Activated CD4-positive, alpha-beta T cell treated with anti-CD3 and anti-CD28 coated beads, Interleukin-2, amount 10 ng/mL, durations not matched to agents 7 days and 5 days (primary cell): ENCODE results near the gene ENTR1. TPM values are rescaled to one million over a fixed set of nuclear protein-coding genes. Genes with fewer than 3 reads are reported as not detected.

Source experiments
- CTCF ChIA-PET: fragments of 350-600 bp; sonication (Branson Sonifier 250); formaldehyde crosslinking; loops from one replicate; lab custom pipeline; 2021; ENCODE audit warnings: antibody characterized with exemption; lab: Charles Lee
- POLR2A ChIA-PET: fragments of 350-600 bp; sonication (Branson Sonifier 250); formaldehyde crosslinking; loops from one replicate; lab custom pipeline; 2021; ENCODE audit warnings: antibody characterized with exemption; lab: Charles Lee
- DNase-seq: peaks from one replicate; pipeline ENCODE4 v3.0.0-alpha.2; 2020
- H3K27ac Mint-ChIP-seq: one replicate; pipeline ENCODE4 v1.8.0; 2021; ENCODE audit warnings: mild to moderate bottlenecking, moderate library complexity, mixed read lengths
- H3K27me3 Mint-ChIP-seq: one replicate; pipeline ENCODE4 v1.8.0; 2021; ENCODE audit warnings: mixed read lengths
- H3K36me3 Mint-ChIP-seq: one replicate; pipeline ENCODE4 v1.8.0; 2021; ENCODE audit warnings: low read depth, mixed read lengths
- H3K4me1 Mint-ChIP-seq: one replicate; pipeline ENCODE4 v1.8.0; 2021; ENCODE audit warnings: mixed read lengths
- H3K4me3 Mint-ChIP-seq: one replicate; pipeline ENCODE4 v1.8.0; 2021; ENCODE audit warnings: mild to moderate bottlenecking, moderate library complexity, mixed read lengths
- H3K9me3 Mint-ChIP-seq: one replicate; pipeline ENCODE4 v1.8.0; 2021; ENCODE audit warnings: mixed read lengths
- total RNA-seq, 2 experiments: library from RNA; stranded (reverse); gene quantifications; one replicate each; pipeline ENCODE4 v1.2.3, GENCODE V29; 2021

ENTR1 gene
- total RNA-seq, 2 experiments from 2014 or later: 59.2 to 62.3 TPM

- DNase-seq: no peak
- ChIA-PET POLR2A (no interaction called here), CTCF (no interaction called here)
- no peaks in the 10 kb centered on the region for H3K36me3 Mint-ChIP-seq
- H3K27ac Mint-ChIP-seq: no peak overlapping the region
- no peak overlapping the region for H3K4me3 Mint-ChIP-seq
- H3K4me1 Mint-ChIP-seq: no peaks in the 10 kb centered on the region
- H3K27me3 Mint-ChIP-seq: no peaks in the 10 kb centered on the region
- H3K9me3 Mint-ChIP-seq: no peaks in the 10 kb centered on the region
Measured at GRCh38 chr9:136355616-136356557, 54.5 kb downstream of the ENTR1 start.

GRCh38 chr9:136354592-136355085 is 55.8 kb downstream of the ENTR1 start:
- Mint-ChIP-seq H3K4me3 (no peak overlapping the region), H3K36me3 (no peaks in the 10 kb centered on the region), H3K27me3 (no peaks in the 10 kb centered on the region), H3K27ac (no peak overlapping the region), H3K9me3 (no peaks in the 10 kb centered on the region), H3K4me1 (no peaks in the 10 kb centered on the region)
- ChIA-PET CTCF (interaction anchor here (0.7 to 1.1 kb wide), 2 partner anchors 9 to 16 kb away, joined by 3 read pairs; no protein-coding TSS in a partner anchor), POLR2A (no interaction called here)
- no peak for DNase-seq

- Mint-ChIP-seq H3K27ac (no peak overlapping the region), H3K4me1 (no peaks in the 10 kb centered on the region), H3K9me3 (no peaks in the 10 kb centered on the region), H3K27me3 (no peaks in the 10 kb centered on the region), H3K4me3 (no peak overlapping the region), H3K36me3 (no peaks in the 10 kb centered on the region)
- POLR2A ChIA-PET: no interaction called here
- CTCF ChIA-PET: interaction anchor here (0.7 to 1.1 kb wide), 3 partner anchors 9 to 17 kb away, joined by 3 read pairs; no protein-coding TSS in a partner anchor
- DNase-seq: no peak
Measured at GRCh38 chr9:136353757-136354488, 56.5 kb downstream of the ENTR1 start.

- Mint-ChIP-seq H3K4me1 (no peaks in the 10 kb centered on the region), H3K27ac (no peak overlapping the region), H3K36me3 (no peaks in the 10 kb centered on the region), H3K4me3 (no peak overlapping the region), H3K27me3 (no peaks in the 10 kb centered on the region), H3K9me3 (no peaks in the 10 kb centered on the region)
- CTCF ChIA-PET: interaction anchor here (1.1 kb wide), 1 partner anchor 10 kb away, joined by 3 read pairs; no protein-coding TSS in a partner anchor
- POLR2A ChIA-PET: no interaction called here
- DNase-seq: no peak
Measured at GRCh38 chr9:136353088-136353487, 57.3 kb downstream of the ENTR1 start.

GRCh38 chr9:136352682-136353081 is 57.7 kb downstream of the ENTR1 start:
- no peak overlapping the region for H3K4me3 Mint-ChIP-seq

More at GRCh38 chr9:136352682-136353081, 57.7 kb downstream of the ENTR1 start:
- Mint-ChIP-seq H3K4me1 (no peaks in the 10 kb centered on the region), H3K27ac (no peak overlapping the region), H3K36me3 (no peaks in the 10 kb centered on the region), H3K27me3 (no peaks in the 10 kb centered on the region), H3K9me3 (no peaks in the 10 kb centered on the region)
- ChIA-PET POLR2A (no interaction called here), CTCF (no interaction called here)
- no peak for DNase-seq

Other genes with a start within 250 kb of the ENTR1 start
- gene LHX3, start 205.5 kb downstream of the ENTR1 start, total RNA-seq: not detected
- 10 to 100 TPM; 13.7 to 14.0 TPM for gene QSOX2, start 164.8 kb downstream of the ENTR1 start, total RNA-seq
- gene CCDC187, start 106.5 kb downstream of the ENTR1 start, total RNA-seq: not detected
- 1 to 10 TPM; 2.7 to 2.9 TPM for gene GPSM1, start 83.1 kb downstream of the ENTR1 start, total RNA-seq
- gene DNLZ, start 46.9 kb downstream of the ENTR1 start, total RNA-seq: 10 to 100 TPM; 13.1 to 14.6 TPM
- under 1 TPM; 0.44 to 0.69 TPM for gene CARD9, start 36.9 kb downstream of the ENTR1 start, total RNA-seq
- gene SNAPC4, start 10.4 kb downstream of the ENTR1 start, total RNA-seq: 10 to 100 TPM in 1 of 2 experiments, 1 to 10 TPM in 1; 9.4 to 10.8 TPM
- 10 to 100 TPM; 52.9 to 58.8 TPM for gene PMPCA, start within 50 bp of the ENTR1 start, total RNA-seq
- 10 to 100 TPM; 16.5 to 18.5 TPM for gene INPP5E, start 29.2 kb upstream of the ENTR1 start, total RNA-seq
- gene SEC16A, start 72.4 kb upstream of the ENTR1 start, total RNA-seq: 10 to 100 TPM; 72.1 to 74.5 TPM
- gene NOTCH1, start 135.4 kb upstream of the ENTR1 start, total RNA-seq: 10 to 100 TPM; 73.6 to 74.4 TPM